Testis (tissue), 2 donors: ENCODE measurements around the gene DECR2.

Experiments
- CTCF ChIP-seq, 3 experiments: fragments of 450-650 bp in 2 of 3; fragments of 200-600 bp in 1 of 3; sonication (generic) in 1 of 3; IDR thresholded peaks; one replicate each; pipeline ENCODE4 v1.5.1; 2016 to 2019; ENCODE audit warnings: antibody characterized with exemption in 3 of 3, mild to moderate bottlenecking in 2 of 3, moderate library complexity in 1 of 3
- POLR2A ChIP-seq: fragments of 450-650 bp; IDR thresholded peaks from one replicate; pipeline ENCODE4 v1.6.1; 2017; ENCODE audit warnings: antibody characterized with exemption, mild to moderate bottlenecking, moderate library complexity

DNA sequence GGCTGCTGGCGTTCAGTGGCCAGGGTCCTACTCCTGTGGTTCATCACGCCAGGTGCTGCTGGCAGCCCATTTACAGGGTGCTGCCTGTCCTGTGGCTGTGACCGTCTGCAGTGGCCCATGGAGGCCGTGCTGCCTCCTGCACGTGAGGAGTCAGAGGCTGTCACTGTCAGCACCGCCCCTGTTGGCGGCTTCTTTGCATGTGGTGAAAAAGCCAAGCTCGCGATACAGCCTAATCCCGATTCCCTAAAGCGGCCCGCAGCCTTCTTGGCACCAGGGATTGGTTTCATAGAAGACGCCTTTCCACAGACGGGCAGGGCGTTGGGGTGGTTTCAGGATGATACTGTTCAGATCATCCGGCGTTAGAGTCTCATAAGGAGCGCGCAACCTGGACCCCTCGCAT, 59.1 kb downstream of the DECR2 start:
- TF ChIP-seq CTCF (IDR thresholded peaks at IDR 0.05) (no peak), POLR2A (no peak)
